BJ (cell line): ENCODE measurements around the gene NKX2-8. TPM values are rescaled to one million over a fixed set of nuclear protein-coding genes. Genes with fewer than 3 reads are reported as not detected.

Experiments used
- CTCF ChIA-PET: fragments of 350-600 bp; formaldehyde crosslinking; extraction: SDS; loops from one replicate; lab custom pipeline; 2021; ENCODE audit warnings: antibody characterized with exemption, inconsistent platforms; lab: Yijun Ruan, JAX
- POLR2A ChIA-PET: fragments of 300-600 bp; sonication (Branson Sonifier 250); formaldehyde crosslinking; extraction: SDS; loops from one replicate; lab custom pipeline; 2021; ENCODE audit warnings: antibody characterized with exemption; lab: Charles Lee
- DNase-seq: peaks from one replicate; pipeline ENCODE4 v3.0.0-alpha.2; 2011; ENCODE audit warnings: low read depth
- H3K27me3 ChIP-seq: 2 replicates; pipeline ENCODE4 v1.6.0; 2011; ENCODE audit warnings: low read length; ENCODE audit not compliant: control insufficient read depth, insufficient read depth
- H3K36me3 ChIP-seq: 2 replicates; pipeline ENCODE4 v1.5.1; 2011; ENCODE audit warnings: low read length; ENCODE audit not compliant: control insufficient read depth, insufficient read depth
- H3K4me3 ChIP-seq: 2 replicates; pipeline ENCODE4 v1.5.1; 2011; ENCODE audit warnings: low read depth, mild to moderate bottlenecking, control low read depth, low read length
- polyA plus RNA-seq: library from polyadenylated mRNA; depleted of rRNA; stranded (reverse); fragments of >200 nt; gene quantifications from 2 replicates; pipeline ENCODE4 v1.2.3, GENCODE V29; 2011; rRNA removed
- TF ChIP-seq, protein P1 (sequence below): IDR thresholded peaks from 2 replicates; pipeline ENCODE4 v1.5.1; 2011; ENCODE audit warnings: low read depth, mild to moderate bottlenecking, control low read depth, inconsistent platforms, low read length, moderate library complexity; ENCODE audit not compliant: insufficient read depth

The NKX2-8 gene
- polyA plus RNA-seq, 1 experiment: not detected

DNA sequence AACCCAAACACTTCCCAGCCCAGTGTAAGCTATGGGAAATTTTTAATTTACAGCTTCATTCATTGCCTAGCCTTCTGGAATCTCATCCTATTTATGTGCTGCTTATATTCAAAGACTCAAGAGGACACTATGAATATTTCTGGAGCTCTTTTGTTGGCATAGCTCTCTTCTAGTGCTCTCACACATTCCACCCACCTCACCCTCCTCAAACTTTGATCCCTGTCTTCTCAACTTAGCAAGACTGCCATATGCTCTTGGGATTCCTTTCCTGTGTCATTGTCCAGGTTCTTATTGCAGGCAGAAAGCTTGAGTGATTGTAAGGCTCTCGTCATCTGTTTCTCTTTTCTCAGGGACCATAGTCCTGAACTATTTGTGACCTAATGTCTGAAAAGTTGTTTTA, 44.4 kb downstream of the NKX2-8 start:
- POLR2A ChIA-PET: no interaction called here
- TF ChIP-seq, protein P1, sequence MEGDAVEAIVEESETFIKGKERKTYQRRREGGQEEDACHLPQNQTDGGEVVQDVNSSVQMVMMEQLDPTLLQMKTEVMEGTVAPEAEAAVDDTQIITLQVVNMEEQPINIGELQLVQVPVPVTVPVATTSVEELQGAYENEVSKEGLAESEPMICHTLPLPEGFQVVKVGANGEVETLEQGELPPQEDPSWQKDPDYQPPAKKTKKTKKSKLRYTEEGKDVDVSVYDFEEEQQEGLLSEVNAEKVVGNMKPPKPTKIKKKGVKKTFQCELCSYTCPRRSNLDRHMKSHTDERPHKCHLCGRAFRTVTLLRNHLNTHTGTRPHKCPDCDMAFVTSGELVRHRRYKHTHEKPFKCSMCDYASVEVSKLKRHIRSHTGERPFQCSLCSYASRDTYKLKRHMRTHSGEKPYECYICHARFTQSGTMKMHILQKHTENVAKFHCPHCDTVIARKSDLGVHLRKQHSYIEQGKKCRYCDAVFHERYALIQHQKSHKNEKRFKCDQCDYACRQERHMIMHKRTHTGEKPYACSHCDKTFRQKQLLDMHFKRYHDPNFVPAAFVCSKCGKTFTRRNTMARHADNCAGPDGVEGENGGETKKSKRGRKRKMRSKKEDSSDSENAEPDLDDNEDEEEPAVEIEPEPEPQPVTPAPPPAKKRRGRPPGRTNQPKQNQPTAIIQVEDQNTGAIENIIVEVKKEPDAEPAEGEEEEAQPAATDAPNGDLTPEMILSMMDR: no peak
- Histone ChIP-seq H3K4me3 (no peak overlapping the region), H3K27me3 (no peaks in the 10 kb centered on the region; the same call in 1 of the 2 replicates), H3K36me3 (no peaks in the 10 kb centered on the region)
- CTCF ChIA-PET: interaction anchor here (3.7 kb wide), 1 partner anchor 15 kb away, joined by 17 read pairs; no protein-coding TSS in a partner anchor
- DNase-seq: no peak

Other genes with a start within 250 kb of the NKX2-8 start
- gene NKX2-1, start 62.4 kb downstream of the NKX2-8 start, polyA plus RNA-seq: not detected in 2 replicates
- gene PAX9, start 79.2 kb upstream of the NKX2-8 start, polyA plus RNA-seq: not detected in 2 replicates